Esophagus muscularis mucosa (tissue), 4 donors: ENCODE measurements around the gene CETN3. TPM values are rescaled to one million over a fixed set of nuclear protein-coding genes. Genes with fewer than 3 reads are reported as not detected.

Experiments used
- DNase-seq: peaks from one replicate; pipeline ENCODE4 v3.0.0-alpha.2; 2017; ENCODE audit errors: extremely low spot score
- H3K27ac ChIP-seq, 4 donors: fragments of 200-600 bp; sonication (generic); replicated peaks in 1 of 4; 1 replicate in 3 of 4; 2 replicates in 1 of 4; pipeline ENCODE4 v1.5.1; 2016 to 2019; ENCODE audit warnings: mild to moderate bottlenecking in 1 of 4
- H3K27me3 ChIP-seq, 4 donors: fragments of 200-600 bp; sonication (generic); one replicate each; pipeline versions ENCODE4 v1.5.1 to v1.6.0; 2016 to 2019
- H3K36me3 ChIP-seq, 4 donors: fragments of 200-600 bp; sonication (generic); one replicate each; pipeline ENCODE4 v1.5.1; 2016 to 2019
- H3K4me1 ChIP-seq, 4 donors: fragments of 200-600 bp; sonication (generic); one replicate each; pipeline ENCODE4 v1.5.1; 2016 to 2019
- H3K4me3 ChIP-seq, 4 donors: fragments of 200-600 bp; sonication (generic); 1 replicate in 2 of 4; 2 replicates in 2 of 4; pipeline ENCODE4 v1.5.1; 2016 to 2019; ENCODE audit warnings: mild to moderate bottlenecking in 4 of 4, moderate library complexity in 1 of 4
- H3K9me3 ChIP-seq, 4 donors: fragments of 200-600 bp; sonication (generic); 1 replicate in 3 of 4; 2 replicates in 1 of 4; pipeline ENCODE4 v1.5.1; 2016 to 2019
- EP300 ChIP-seq: sonication (generic); formaldehyde crosslinking; IDR thresholded peaks from one replicate; pipeline ENCODE4 v1.6.1; 2017; ENCODE audit warnings: antibody characterized with exemption
- POLR2A ChIP-seq: fragments of 450-650 bp; IDR thresholded peaks from one replicate; pipeline ENCODE4 v1.6.1; 2017; ENCODE audit warnings: antibody characterized with exemption, moderate library complexity, mild to moderate bottlenecking, low read depth
- POLR2AphosphoS5 ChIP-seq, 2 donors: sonication (generic); formaldehyde crosslinking; IDR thresholded peaks; one replicate each; pipeline ENCODE4 v1.6.1; 2017; ENCODE audit warnings: antibody characterized with exemption in 2 of 2
- WGBS: methylation state at CpG from one replicate; pipeline ENCODE4 v1.1.5; 2018; 5-methylcytosine and 5-hydroxymethylcytosine counted together
- intact Hi-C: fragments of 100-400 bp; cut with DNase I; formaldehyde crosslinking; loops from one replicate; pipeline ENCODE4 v1.15.1; 2023
- total RNA-seq, 4 donors: library from RNA; depleted of rRNA; stranded (reverse); fragments of >200 nt; gene quantifications; one replicate each; pipeline versions ENCODE4 v1.1.0 to v1.2.1, GENCODE V29; 2016
- TF ChIP-seq, protein P1 (sequence below), 3 experiments: fragments of 200-600 bp in 2 of 3; fragments of 450-650 bp in 1 of 3; sonication (generic) in 2 of 3; IDR thresholded peaks; one replicate each; pipeline ENCODE4 v1.5.1; 2017 to 2019; ENCODE audit warnings: antibody characterized with exemption in 3 of 3, mild to moderate bottlenecking in 2 of 3, moderate library complexity in 1 of 3

The CETN3 gene
- total RNA-seq, 4 donors from 2014 or later = 4.3 to 8.7 (median 6.2) TPM

DNA sequence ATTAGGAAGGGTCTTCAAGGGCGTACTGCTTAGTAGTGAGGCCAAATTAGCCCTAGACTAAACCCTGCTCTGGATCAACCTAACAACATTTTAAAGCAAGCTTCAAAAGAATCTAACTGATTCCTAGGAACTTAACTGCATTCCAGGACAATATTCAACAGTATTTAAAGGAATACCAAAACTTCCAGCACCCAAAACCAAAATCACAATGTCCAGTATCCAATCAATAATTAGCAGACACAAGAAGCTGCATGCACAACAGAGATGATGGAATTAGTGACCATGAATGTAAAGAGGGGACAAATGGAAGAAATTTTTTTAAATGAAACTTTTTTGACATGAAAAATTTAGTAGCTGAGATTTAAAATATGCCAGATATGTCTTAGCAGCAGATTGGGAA, 53.9 kb downstream of the CETN3 start:
- Histone ChIP-seq H3K36me3 (no peaks in the 10 kb centered on the region), H3K27ac (no peak overlapping the region), H3K27me3 (no peaks in the 10 kb centered on the region), H3K9me3 (no peaks in the 10 kb centered on the region), H3K4me3 (no peak overlapping the region), H3K4me1 (no peaks in the 10 kb centered on the region)
- no peak for DNase-seq
- 82% methylated on average over 1 of the region's 1 CpG for WGBS
- intact Hi-C loops = no loop called here
- TF ChIP-seq POLR2A (no peak), POLR2AphosphoS5 (IDR thresholded peaks at IDR 0.05) (no peak), EP300 (no peak)
- TF ChIP-seq, protein P1, sequence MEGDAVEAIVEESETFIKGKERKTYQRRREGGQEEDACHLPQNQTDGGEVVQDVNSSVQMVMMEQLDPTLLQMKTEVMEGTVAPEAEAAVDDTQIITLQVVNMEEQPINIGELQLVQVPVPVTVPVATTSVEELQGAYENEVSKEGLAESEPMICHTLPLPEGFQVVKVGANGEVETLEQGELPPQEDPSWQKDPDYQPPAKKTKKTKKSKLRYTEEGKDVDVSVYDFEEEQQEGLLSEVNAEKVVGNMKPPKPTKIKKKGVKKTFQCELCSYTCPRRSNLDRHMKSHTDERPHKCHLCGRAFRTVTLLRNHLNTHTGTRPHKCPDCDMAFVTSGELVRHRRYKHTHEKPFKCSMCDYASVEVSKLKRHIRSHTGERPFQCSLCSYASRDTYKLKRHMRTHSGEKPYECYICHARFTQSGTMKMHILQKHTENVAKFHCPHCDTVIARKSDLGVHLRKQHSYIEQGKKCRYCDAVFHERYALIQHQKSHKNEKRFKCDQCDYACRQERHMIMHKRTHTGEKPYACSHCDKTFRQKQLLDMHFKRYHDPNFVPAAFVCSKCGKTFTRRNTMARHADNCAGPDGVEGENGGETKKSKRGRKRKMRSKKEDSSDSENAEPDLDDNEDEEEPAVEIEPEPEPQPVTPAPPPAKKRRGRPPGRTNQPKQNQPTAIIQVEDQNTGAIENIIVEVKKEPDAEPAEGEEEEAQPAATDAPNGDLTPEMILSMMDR (IDR thresholded peaks at IDR 0.05) = no peak

DNA sequence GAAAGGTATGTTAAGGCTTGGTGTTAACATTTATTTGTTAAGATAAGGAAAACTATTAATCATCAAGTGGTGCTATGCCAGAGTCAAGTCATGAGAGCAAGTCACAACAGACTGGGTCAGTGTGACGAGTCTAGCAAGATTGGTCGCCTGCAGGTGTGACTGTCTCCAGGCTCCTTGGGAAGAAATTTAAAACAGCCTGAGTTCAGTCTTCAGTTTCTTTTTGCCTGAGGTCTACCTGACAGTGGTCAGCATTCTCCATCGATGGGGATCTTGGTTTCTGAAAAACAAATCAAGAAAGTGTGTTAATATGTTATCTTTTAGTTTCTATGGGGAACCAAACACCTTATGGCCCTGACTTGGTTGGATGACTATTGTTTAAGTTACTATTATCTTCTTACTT, 56.3 kb downstream of the CETN3 start:
- no peaks in the 10 kb centered on the region for H3K4me1 ChIP-seq
- H3K4me3 ChIP-seq = no peak overlapping the region
- H3K9me3 ChIP-seq = no peaks in the 10 kb centered on the region
- no peaks in the 10 kb centered on the region for H3K36me3 ChIP-seq
- intact Hi-C loops = no loop called here
- WGBS = 83% methylated on average over 3 of the region's 3 CpGs
- TF ChIP-seq POLR2A (no peak), POLR2AphosphoS5 (IDR thresholded peaks at IDR 0.05) (no peak), EP300 (no peak)
- TF ChIP-seq, protein P1 (IDR thresholded peaks at IDR 0.05) = no peak
- no peak overlapping the region for H3K27ac ChIP-seq
- DNase-seq = no peak
- no peaks in the 10 kb centered on the region for H3K27me3 ChIP-seq

- no peak overlapping the region for H3K4me3 ChIP-seq
- WGBS = 63% methylated on average over 3 of the region's 3 CpGs
- H3K9me3 ChIP-seq = no peaks in the 10 kb centered on the region
- no peaks in the 10 kb centered on the region for H3K36me3 ChIP-seq
- TF ChIP-seq POLR2A (no peak), EP300 (no peak), POLR2AphosphoS5 (IDR thresholded peaks at IDR 0.05) (no peak)
- TF ChIP-seq, protein P1 (IDR thresholded peaks at IDR 0.05) = no peak
- H3K4me1 ChIP-seq = no peaks in the 10 kb centered on the region
- DNase-seq = no peak
- no peak overlapping the region for H3K27ac ChIP-seq
- intact Hi-C loops = no loop called here
- H3K27me3 ChIP-seq = no peaks in the 10 kb centered on the region
These were observed 58.5 kb downstream of the CETN3 start for GRCh38 chr5:90351101-90351500.

GRCh38 chr5:90347462-90347861, 62.1 kb downstream of the CETN3 start:
- no peaks in the 10 kb centered on the region for H3K4me1 ChIP-seq
- H3K36me3 ChIP-seq = no peaks in the 10 kb centered on the region
- DNase-seq = no peak
- no peaks in the 10 kb centered on the region for H3K9me3 ChIP-seq
- no peaks in the 10 kb centered on the region for H3K27me3 ChIP-seq
- intact Hi-C loops = no loop called here
- no peak overlapping the region for H3K4me3 ChIP-seq
- TF ChIP-seq POLR2AphosphoS5 (IDR thresholded peaks at IDR 0.05) (no peak), POLR2A (no peak), EP300 (no peak)
- TF ChIP-seq, protein P1 (IDR thresholded peaks at IDR 0.05) = no peak
- H3K27ac ChIP-seq = no peak overlapping the region

DNA sequence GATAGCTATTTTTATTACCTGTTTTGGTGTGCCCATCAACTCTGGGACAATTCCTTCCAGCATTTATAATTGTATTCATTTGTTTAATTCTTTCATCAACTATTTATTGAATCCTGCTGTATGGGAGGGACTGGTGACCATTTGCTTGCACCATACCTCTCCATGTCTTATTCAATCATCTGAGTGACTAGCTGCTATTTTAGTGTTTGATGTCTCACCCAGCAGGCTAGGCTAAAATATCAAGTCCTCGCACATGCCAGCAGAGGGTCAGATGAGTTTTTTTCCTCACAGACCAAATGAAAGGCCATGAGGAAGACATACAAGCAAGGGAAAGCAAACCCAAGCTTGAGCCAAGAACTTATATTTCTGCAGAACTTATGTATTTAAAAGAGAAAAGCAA, 63.9 kb downstream of the CETN3 start:
- Histone ChIP-seq H3K9me3 (no peaks in the 10 kb centered on the region), H3K36me3 (no peaks in the 10 kb centered on the region), H3K4me1 (no peaks in the 10 kb centered on the region), H3K27me3 (no peaks in the 10 kb centered on the region), H3K27ac (no peak overlapping the region), H3K4me3 (no peak overlapping the region)
- intact Hi-C loops = no loop called here
- TF ChIP-seq EP300 = no peak
- no peak for TF ChIP-seq POLR2AphosphoS5 (IDR thresholded peaks at IDR 0.05)
- no peak for TF ChIP-seq POLR2A
- TF ChIP-seq, protein P1 (IDR thresholded peaks at IDR 0.05) = no peak
- WGBS = 68% methylated on average over 1 of the region's 1 CpG
- DNase-seq = no peak
